B cell (primary cell): ENCODE data around the gene CDK6. TPM values are rescaled to one million over a fixed set of nuclear protein-coding genes. Genes with fewer than 3 reads are reported as not detected.

Experiments used
- ATAC-seq: fragments of 200-7000 bp; cut with Tn5 transposase; one replicate; pipeline ENCODE4 v1.10.0; 2021; ENCODE audit warnings: low read depth, mild to moderate bottlenecking, moderate number of reproducible peaks, moderate library complexity
- CTCF ChIA-PET: fragments of 350-600 bp; sonication (Branson Sonifier 250); formaldehyde crosslinking; loops from one replicate; lab custom pipeline; 2021; ENCODE audit warnings: antibody characterized with exemption, inconsistent platforms; lab: Charles Lee
- POLR2A ChIA-PET: fragments of 350-600 bp; sonication (Branson Sonifier 250); formaldehyde crosslinking; loops from one replicate; lab custom pipeline; 2021; ENCODE audit warnings: antibody characterized with exemption; lab: Charles Lee
- DNase-seq: peaks from one replicate; pipeline ENCODE4 v3.0.0; 2013
- H2AFZ ChIP-seq: 2 replicates; pipeline ENCODE4 v1.6.1; 2012; ENCODE audit warnings: mild to moderate bottlenecking, low read depth, low read length; ENCODE audit not compliant: insufficient read depth, poor library complexity, severe bottlenecking
- H3K27ac ChIP-seq, 2 donors: 1 replicate in 1 of 2; 2 replicates in 1 of 2; pipeline ENCODE4 v1.5.1; 2012 to 2013; ENCODE audit warnings: low read length in 2 of 2, mild to moderate bottlenecking in 2 of 2, moderate library complexity in 1 of 2
- H3K27me3 ChIP-seq, 4 experiments: fragments of 200-600 bp in 1 of 4; sonication (generic) in 1 of 4; replicated peaks in 1 of 4; 1 replicate in 2 of 4; 2 replicates in 2 of 4; pipeline versions ENCODE4 v1.6.1 to v1.7.0; 2013 to 2016; ENCODE audit warnings: low read length in 3 of 4, mild to moderate bottlenecking in 2 of 4, mixed read lengths in 1 of 4, moderate library complexity in 1 of 4; ENCODE audit not compliant: insufficient read depth in 4 of 4, control insufficient read depth in 3 of 4; ENCODE audit errors: control extremely low read depth in 1 of 4
- H3K36me3 ChIP-seq, 2 experiments: replicated peaks in 1 of 2; 1 replicate in 1 of 2; 2 replicates in 1 of 2; pipeline versions ENCODE4 v1.6.1 to v1.7.1; 2013; ENCODE audit warnings: low read length in 1 of 2; ENCODE audit not compliant: insufficient read depth in 2 of 2, control insufficient read depth in 1 of 2; ENCODE audit errors: control extremely low read depth in 1 of 2, extremely low read depth in 1 of 2
- H3K4me1 ChIP-seq, 2 donors: fragments of 200-600 bp in 1 of 2; sonication (generic) in 1 of 2; 1 replicate in 1 of 2; 2 replicates in 1 of 2; pipeline versions ENCODE4 v1.5.1 to v1.6.1; 2013 to 2017; ENCODE audit warnings: low read length in 2 of 2; ENCODE audit not compliant: control insufficient read depth in 2 of 2, insufficient read depth in 2 of 2
- H3K4me2 ChIP-seq: replicated peaks from 2 replicates; pipeline ENCODE3; 2012; ENCODE audit warnings: mild to moderate bottlenecking, low read depth, low read length; ENCODE audit not compliant: poor library complexity, severe bottlenecking
- H3K4me3 ChIP-seq, 5 experiments: fragments of 200-600 bp in 1 of 5; sonication (generic) in 1 of 5; 1 replicate in 3 of 5; 2 replicates in 2 of 5; pipeline versions ENCODE4 v1.5.1 to v1.7.0; 2011 to 2016; ENCODE audit warnings: low read length in 4 of 5, mild to moderate bottlenecking in 4 of 5, low read depth in 2 of 5, control low read depth in 1 of 5, moderate library complexity in 1 of 5; ENCODE audit not compliant: insufficient read depth in 1 of 5; ENCODE audit errors: control extremely low read depth in 1 of 5, extremely low read depth in 1 of 5
- H3K79me2 ChIP-seq: fragments of 200-600 bp; sonication (generic); one replicate; pipeline ENCODE4 v1.6.0; 2016; ENCODE audit warnings: low read length; ENCODE audit not compliant: control insufficient read depth, insufficient read depth
- H3K9ac ChIP-seq: fragments of 200-600 bp; sonication (generic); 2 replicates; pipeline ENCODE4 v1.6.1; 2017; ENCODE audit warnings: mild to moderate bottlenecking, low read length, moderate library complexity
- H3K9me3 ChIP-seq, 3 donors: one replicate each; pipeline versions ENCODE4 v1.6.1 to v1.7.1; 2013; ENCODE audit warnings: low read length in 2 of 3; ENCODE audit not compliant: control insufficient read depth in 2 of 3, insufficient read depth in 1 of 3; ENCODE audit errors: control extremely low read depth in 1 of 3
- H4K20me1 ChIP-seq: 2 replicates; pipeline ENCODE4 v1.6.0; 2012; ENCODE audit warnings: mild to moderate bottlenecking, low read length; ENCODE audit not compliant: insufficient read depth, control insufficient read depth, poor library complexity, severe bottlenecking
- H3K27ac Mint-ChIP-seq: one replicate; pipeline ENCODE4 v1.8.0; 2021; ENCODE audit warnings: mixed read lengths
- H3K27me3 Mint-ChIP-seq: one replicate; pipeline ENCODE4 v1.8.0; 2021; ENCODE audit warnings: mixed read lengths
- H3K4me1 Mint-ChIP-seq: one replicate; pipeline ENCODE4 v1.8.0; 2021; ENCODE audit warnings: mixed read lengths
- H3K4me3 Mint-ChIP-seq: one replicate; pipeline ENCODE4 v1.8.0; 2021; ENCODE audit warnings: mixed read lengths
- H3K9me3 Mint-ChIP-seq: one replicate; pipeline ENCODE4 v1.8.0; 2022; ENCODE audit warnings: mixed read lengths; ENCODE audit not compliant: insufficient read depth
- CTCF ChIP-seq: fragments of 200-600 bp; IDR thresholded peaks from one replicate; pipeline ENCODE4 v1.8.0; 2022; ENCODE audit warnings: antibody characterized with exemption, mild to moderate bottlenecking
- EZH2 ChIP-seq: IDR thresholded peaks from 2 replicates; pipeline ENCODE4 v1.6.1; 2012; ENCODE audit warnings: borderline replicate concordance, low read depth, mild to moderate bottlenecking, moderate library complexity, low read length; ENCODE audit not compliant: insufficient read depth, poor library complexity, severe bottlenecking
- WGBS: methylation state at CpG from one replicate; pipeline ENCODE4 v1.1.5; 2013; ENCODE audit warnings: missing lambda C conversion rate; ENCODE audit not compliant: insufficient coverage; 5-methylcytosine and 5-hydroxymethylcytosine counted together
- intact Hi-C: fragments of 100-400 bp; cut with micrococcal nuclease; formaldehyde crosslinking; loops from one replicate; pipeline ENCODE4 v1.10.0; 2022
- polyA plus RNA-seq: library from polyadenylated mRNA; depleted of rRNA; stranded (reverse); fragments of >200 nt; gene quantifications from 2 replicates; pipeline ENCODE4 v1.2.3, GENCODE V29; 2012
- total RNA-seq, 2 donors: library from RNA; stranded (reverse); fragments of 120-200 nt in 1 of 2; gene quantifications; 1 replicate in 1 of 2; 2 replicates in 1 of 2; pipeline versions ENCODE4 v1.2.3 to v1.2.4, GENCODE V29; 2013 to 2022

Gene CDK6
- total and polyA plus RNA-seq, 2 donors (not counting 1 experiment from before 2014, with no cell fraction given): 3.0 to 14.6 TPM

- Histone ChIP-seq H3K27me3 (no peaks in the 10 kb centered on the region), H3K79me2 (peaks cover 94% of the 10 kb centered on the region), H3K36me3 (peaks cover 7 to 13% of the 10 kb centered on the region in 2 experiments), H4K20me1 (peaks cover 59% of the 10 kb centered on the region), H3K27ac (peak overlapping the region in 1 of 2 donors; percentile 28), H3K9ac (no peak overlapping the region), H2AFZ (no peak overlapping the region), H3K9me3 (no peaks in the 10 kb centered on the region), H3K4me1 (peaks cover 15 to 28% of the 10 kb centered on the region in 2 donors), H3K4me3 (no peak overlapping the region), H3K4me2 (no peak overlapping the region)
- TF ChIP-seq EZH2: no peak
- TF ChIP-seq CTCF: no peak
- no peaks in the 10 kb centered on the region for H3K27me3 Mint-ChIP-seq
- peaks cover 2% of the 10 kb centered on the region for H3K9me3 Mint-ChIP-seq
- CTCF ChIA-PET: no interaction called here
- DNase-seq (no peak), ATAC-seq (no peak)
- peaks cover 50% of the 10 kb centered on the region for H3K4me1 Mint-ChIP-seq
- intact Hi-C loops: no loop called here
- H3K27ac Mint-ChIP-seq: peak overlapping the region; percentile 72
- H3K4me3 Mint-ChIP-seq: no peak overlapping the region
- POLR2A ChIA-PET: no interaction called here
These were observed 251.4 kb downstream of the CDK6 start for GRCh38 chr7:92584953-92585352.

DNA sequence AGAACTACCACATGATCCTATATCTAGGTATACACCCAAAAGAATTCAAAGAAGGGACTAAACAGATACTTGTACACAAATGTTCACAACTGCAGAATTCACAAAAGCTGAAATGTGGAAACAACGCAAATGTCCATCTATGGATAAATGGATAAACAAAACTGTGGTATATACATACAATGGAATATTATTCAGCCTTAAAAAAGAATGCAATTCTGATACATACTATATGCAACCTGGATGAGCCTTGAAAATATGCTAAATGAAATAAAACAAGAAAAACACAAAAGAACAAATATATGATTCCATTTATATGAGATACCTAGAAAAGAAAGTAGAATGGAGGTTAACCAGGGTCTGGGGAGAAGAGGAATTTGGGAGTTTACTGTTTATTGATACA is 253.4 kb downstream of the CDK6 start:
- Histone ChIP-seq H3K4me2 (no peak overlapping the region), H3K4me1 (peaks cover 0 to 13% of the 10 kb centered on the region in 2 donors), H2AFZ (no peak overlapping the region), H3K27me3 (no peaks in the 10 kb centered on the region), H3K79me2 (peaks cover 80% of the 10 kb centered on the region), H3K9me3 (no peaks in the 10 kb centered on the region), H3K36me3 (peaks cover 18 to 32% of the 10 kb centered on the region in 2 experiments), H4K20me1 (peaks cover 52% of the 10 kb centered on the region), H3K4me3 (no peak overlapping the region), H3K9ac (no peak overlapping the region), H3K27ac (no peak overlapping the region)
- WGBS: no CpG with 5 or more reads among the region's 1 CpG
- CTCF ChIA-PET: no interaction called here
- DNase-seq (no peak), ATAC-seq (no peak)
- peaks cover 2% of the 10 kb centered on the region for H3K9me3 Mint-ChIP-seq
- no peak overlapping the region for H3K27ac Mint-ChIP-seq
- no peaks in the 10 kb centered on the region for H3K27me3 Mint-ChIP-seq
- POLR2A ChIA-PET: no interaction called here
- no peak for TF ChIP-seq CTCF
- TF ChIP-seq EZH2: no peak
- H3K4me3 Mint-ChIP-seq: no peak overlapping the region
- peaks cover 33% of the 10 kb centered on the region for H3K4me1 Mint-ChIP-seq
- intact Hi-C loops: no loop called here
